H1 (cell line): Measurements from ENCODE around the gene STK32C. TPM values are rescaled to one million over a fixed set of nuclear protein-coding genes. Genes with fewer than 3 reads are reported as not detected.

Experiments used
- CTCF ChIA-PET: fragments of 300-600 bp; sonication (Branson Sonifier 250); formaldehyde crosslinking; loops from one replicate; lab custom pipeline; 2021; ENCODE audit not compliant: partially characterized antibody; lab: Charles Lee
- POLR2A ChIA-PET: fragments of 300-600 bp; sonication (Branson Sonifier 250); formaldehyde crosslinking; loops from one replicate; lab custom pipeline; 2021; ENCODE audit warnings: inconsistent platforms; ENCODE audit not compliant: partially characterized antibody; lab: Charles Lee
- DNase-seq, 2 experiments: peaks; one replicate each; pipeline versions ENCODE4 v3.0.0 to v3.0.0-alpha.2; 2010 to 2022; ENCODE audit warnings: low spot score in 2 of 2, low read depth in 1 of 2, mixed read lengths in 1 of 2
- FAIRE-seq: peaks from 2 replicates; lab custom pipeline; 2011; peaks lifted over from hg19 to GRCh38; lab: Jason Lieb, UNC
- H2AFZ ChIP-seq: 2 replicates; pipeline ENCODE4 v1.8.1; 2012; ENCODE audit warnings: low read length, inconsistent platforms
- H2AK5ac ChIP-seq: 2 replicates; pipeline ENCODE4 v1.6.1; 2013; ENCODE audit warnings: low read depth, low read length
- H2BK120ac ChIP-seq: replicated peaks from 2 replicates; pipeline ENCODE3; 2013; ENCODE audit warnings: low read depth, low read length, inconsistent platforms
- H2BK12ac ChIP-seq: 2 replicates; pipeline ENCODE4 v1.6.1; 2013; ENCODE audit warnings: low read depth, low read length
- H2BK15ac ChIP-seq: 2 replicates; pipeline ENCODE4 v1.6.1; 2013; ENCODE audit warnings: low read length
- H2BK20ac ChIP-seq: 2 replicates; pipeline ENCODE4 v1.6.1; 2013; ENCODE audit warnings: low read length
- H2BK5ac ChIP-seq: 2 replicates; pipeline ENCODE4 v1.6.1; 2013; ENCODE audit warnings: low read depth, low read length
- H3K14ac ChIP-seq: 2 replicates; pipeline ENCODE4 v1.6.1; 2013; ENCODE audit warnings: inconsistent platforms; ENCODE audit not compliant: insufficient read length
- H3K18ac ChIP-seq: 2 replicates; pipeline ENCODE4 v1.6.1; 2013; ENCODE audit warnings: low read length; ENCODE audit errors: extremely low read depth
- H3K23ac ChIP-seq: 2 replicates; pipeline ENCODE4 v1.6.1; 2013; ENCODE audit warnings: inconsistent platforms; ENCODE audit not compliant: insufficient read length
- H3K23me2 ChIP-seq: 2 replicates; pipeline ENCODE4 v1.6.1; 2013; ENCODE audit warnings: low read depth, low read length
- H3K27ac ChIP-seq: 2 replicates; pipeline ENCODE4 v1.6.1; 2011; ENCODE audit warnings: low read depth, low read length, inconsistent platforms
- H3K27me3 ChIP-seq, 4 experiments: replicated peaks in 1 of 4; 1 replicate in 1 of 4; 2 replicates in 3 of 4; pipeline versions ENCODE4 v1.6.1 to v1.8.1; 2011 to 2013; ENCODE audit warnings: low read length in 3 of 4, mild to moderate bottlenecking in 3 of 4, inconsistent platforms in 2 of 4, mixed read lengths in 2 of 4, moderate library complexity in 1 of 4; ENCODE audit not compliant: control insufficient read depth in 3 of 4, insufficient read depth in 3 of 4; ENCODE audit errors: extremely low read depth in 1 of 4
- H3K36me3 ChIP-seq, 4 experiments: 2 replicates each; pipeline versions ENCODE4 v1.6.1 to v1.8.1; 2011 to 2013; ENCODE audit warnings: mild to moderate bottlenecking in 4 of 4, low read length in 3 of 4, moderate library complexity in 2 of 4, control low read depth in 1 of 4, inconsistent platforms in 1 of 4; ENCODE audit not compliant: insufficient read depth in 4 of 4, control insufficient read depth in 2 of 4
- H3K4ac ChIP-seq: replicated peaks from 2 replicates; pipeline ENCODE3; 2013; ENCODE audit warnings: low read length, low read depth, mixed read lengths, inconsistent platforms; ENCODE audit not compliant: insufficient read length
- H3K4me1 ChIP-seq, 4 experiments: replicated peaks in 1 of 4; 1 replicate in 1 of 4; 2 replicates in 3 of 4; pipeline versions ENCODE4 v1.6.1 to v1.8.1; 2011 to 2013; ENCODE audit warnings: low read length in 3 of 4, inconsistent platforms in 2 of 4, mixed read lengths in 1 of 4; ENCODE audit not compliant: insufficient read depth in 4 of 4, control insufficient read depth in 3 of 4
- H3K4me2 ChIP-seq, 2 experiments: 2 replicates each; pipeline versions ENCODE4 v1.6.1 to v1.8.1; 2011 to 2013; ENCODE audit warnings: low read depth in 2 of 2, low read length in 2 of 2, control low read depth in 1 of 2, inconsistent platforms in 1 of 2, mild to moderate bottlenecking in 1 of 2; ENCODE audit not compliant: insufficient read depth in 1 of 2
- H3K4me3 ChIP-seq, 4 experiments: fragments of 200-600, 300-600 bp in 1 of 4; sonication (generic), shearing (Covaris generic), sonication (Bioruptor Twin) in 1 of 4; 2 replicates each; pipeline versions ENCODE4 v1.5.1 to v1.8.1; 2011 to 2016; ENCODE audit warnings: low read length in 4 of 4, low read depth in 3 of 4, control low read depth in 2 of 4, inconsistent platforms in 2 of 4, mild to moderate bottlenecking in 2 of 4, mixed read lengths in 1 of 4, moderate library complexity in 1 of 4; ENCODE audit not compliant: insufficient read depth in 2 of 4; ENCODE audit errors: extremely low read depth in 1 of 4
- H3K56ac ChIP-seq: replicated peaks from 2 replicates; pipeline ENCODE3; 2013; ENCODE audit warnings: low read depth, mild to moderate bottlenecking, mixed read lengths, low read length, inconsistent platforms; ENCODE audit not compliant: insufficient read length
- H3K79me1 ChIP-seq: 2 replicates; pipeline ENCODE4 v1.6.1; 2013; ENCODE audit warnings: low read depth, low read length, control low read depth
- H3K79me2 ChIP-seq, 2 experiments: 2 replicates each; pipeline versions ENCODE4 v1.6.1 to v1.8.1; 2012 to 2013; ENCODE audit warnings: low read length in 2 of 2, mild to moderate bottlenecking in 2 of 2, inconsistent platforms in 1 of 2; ENCODE audit not compliant: insufficient read depth in 2 of 2, control insufficient read depth in 1 of 2
- H3K9ac ChIP-seq, 4 experiments: replicated peaks in 1 of 4; 1 replicate in 1 of 4; 2 replicates in 3 of 4; pipeline versions ENCODE4 v1.6.1 to v1.8.1; 2011 to 2013; ENCODE audit warnings: low read depth in 3 of 4, low read length in 3 of 4, control low read depth in 2 of 4, mild to moderate bottlenecking in 2 of 4, moderate library complexity in 2 of 4, inconsistent platforms in 1 of 4; ENCODE audit errors: extremely low read depth in 1 of 4
- H3K9me3 ChIP-seq, 2 experiments: 2 replicates each; pipeline versions ENCODE4 v1.6.1 to v1.8.1; 2012 to 2013; ENCODE audit warnings: mild to moderate bottlenecking in 2 of 2, moderate library complexity in 2 of 2, control low read depth in 1 of 2, inconsistent platforms in 1 of 2, low read depth in 1 of 2, low read length in 1 of 2, mixed read lengths in 1 of 2; ENCODE audit not compliant: insufficient read depth in 2 of 2
- H4K20me1 ChIP-seq, 2 experiments: replicated peaks in 1 of 2; 2 replicates each; pipeline versions ENCODE3 to v1.8.1; 2011 to 2013; ENCODE audit warnings: inconsistent platforms in 2 of 2, low read length in 2 of 2, mild to moderate bottlenecking in 1 of 2; ENCODE audit not compliant: insufficient read depth in 2 of 2, control insufficient read depth in 1 of 2
- H4K5ac ChIP-seq: 2 replicates; pipeline ENCODE4 v1.6.1; 2013; ENCODE audit warnings: low read length, low read depth, mixed read lengths, inconsistent platforms; ENCODE audit not compliant: insufficient read length
- H4K8ac ChIP-seq: 2 replicates; pipeline ENCODE4 v1.8.0; 2013; ENCODE audit warnings: mild to moderate bottlenecking, moderate library complexity, low read length, inconsistent platforms; ENCODE audit not compliant: insufficient read depth; ENCODE audit errors: extremely low read depth
- H4K91ac ChIP-seq: replicated peaks from 2 replicates; pipeline ENCODE3; 2013; ENCODE audit warnings: low read length, mixed read lengths, inconsistent platforms; ENCODE audit not compliant: insufficient read length
- SIX5 ChIP-seq: IDR thresholded peaks from 2 replicates; pipeline ENCODE4 v1.6.1; 2011; ENCODE audit warnings: mild to moderate bottlenecking, low read depth, low read length
- SP1 ChIP-seq: IDR thresholded peaks from 2 replicates; pipeline ENCODE4 v1.6.1; 2011; ENCODE audit warnings: low read depth, low read length
- WGBS, 2 experiments: shearing (Covaris generic) in 1 of 2; methylation state at CpG; one replicate each; pipeline versions ENCODE4 v1.1.6 to v1.1.7; 2013 to 2015; ENCODE audit warnings: low lambda C conversion rate in 2 of 2, mixed read lengths in 2 of 2, inconsistent platforms in 1 of 2, low coverage in 1 of 2, missing lambda C conversion rate in 1 of 2; ENCODE audit not compliant: insufficient replicate concordance in 2 of 2, insufficient coverage in 1 of 2, insufficient read length in 1 of 2; ENCODE audit errors: extremely low coverage in 1 of 2, missing lambda C conversion rate in 1 of 2; 5-methylcytosine and 5-hydroxymethylcytosine counted together
- polyA plus RNA-seq, 7 experiments: library from polyadenylated mRNA; depleted of rRNA in 3 of 7; stranded (reverse) in 5 of 7; unstranded in 2 of 7; fragments of >200 nt in 5 of 7; fragments of 200-250 nt in 2 of 7; gene quantifications; 1 replicate in 5 of 7; 2 replicates in 1 of 7; 4 replicates in 1 of 7; pipeline versions ENCODE4 v1.2.1 to v1.2.3, GENCODE V29; 2011 to 2013; ENCODE audit warnings: missing spikeins in 2 of 7, mixed read lengths in 2 of 7
- total RNA-seq: library from RNA; stranded (reverse); fragmentation: NEBNext Ultra II Directional; extraction: Animal tissue kit (Norgen Biotek cat#: 25700); gene quantifications from 2 replicates; pipeline ENCODE4 v1.2.1, GENCODE V29; 2021

Gene STK32C
- total and polyA plus RNA-seq, 2 of the 8 experiments (the other 6 are each of a cell fraction or from before 2014, with no cell fraction given): 10.6 to 15.6 TPM

DNA sequence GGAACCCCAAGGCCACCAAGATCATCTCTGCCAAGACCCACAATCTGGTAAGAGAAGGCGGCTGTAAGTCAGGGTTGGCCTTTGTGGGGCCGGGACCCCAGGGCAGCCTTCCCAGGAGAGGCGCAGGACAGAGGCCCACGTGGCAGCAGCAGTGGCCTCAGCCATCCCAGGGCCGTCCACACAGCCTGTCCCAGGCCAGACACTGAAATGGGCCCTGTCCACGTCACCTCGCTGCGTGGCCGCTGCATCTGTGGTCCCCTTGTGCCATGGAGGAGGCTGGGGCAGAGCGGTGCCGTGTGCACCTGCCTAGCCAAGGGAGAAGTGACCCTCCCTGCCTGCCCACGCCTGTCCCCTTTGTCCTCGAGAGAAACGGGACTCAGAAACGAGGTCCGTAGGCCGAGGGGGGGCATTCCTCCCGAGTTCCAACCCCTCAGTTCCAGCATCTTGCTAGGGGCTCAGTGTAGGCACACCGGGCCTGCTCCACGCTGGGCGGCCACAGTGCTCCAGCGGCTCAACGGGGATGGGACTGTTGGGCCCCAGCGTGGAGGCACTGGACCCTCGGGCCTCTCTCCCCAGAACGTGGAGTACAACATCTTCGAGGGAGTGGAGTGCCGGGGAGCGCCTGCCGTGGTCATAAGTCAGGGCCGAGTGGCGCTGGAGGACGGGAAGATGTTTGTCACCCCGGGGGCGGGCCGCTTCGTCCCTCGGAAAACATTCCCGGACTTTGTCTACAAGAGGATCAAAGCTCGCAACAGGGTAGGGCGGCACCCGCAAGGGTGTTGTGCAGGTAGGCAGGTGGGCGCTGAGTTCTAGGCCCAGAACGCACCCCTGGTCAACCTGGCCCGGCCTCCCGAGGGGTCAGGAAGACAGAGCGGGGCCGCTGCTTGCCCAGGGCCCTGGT is 105.4 kb downstream of the STK32C start:
- CTCF ChIA-PET: interaction anchor here (1.1 kb wide), 1 partner anchor 442 kb away, joined by 3 read pairs; no protein-coding TSS in a partner anchor
- WGBS, 2 experiments: 92% methylated on average over 46 of the region's 48 CpGs; no CpG with 5 or more reads in 1 of the 2 experiments

More for the DNA sequence above, 105.4 kb downstream of the STK32C start:
- no peaks in the 10 kb centered on the region for H3K9me3 ChIP-seq
- H3K14ac ChIP-seq: no peak overlapping the region
- TF ChIP-seq SIX5 (no peak), SP1 (no peak)
- H2BK15ac ChIP-seq: no peak overlapping the region
- H3K9ac ChIP-seq: no peak overlapping the region
- no peak overlapping the region for H3K4me2 ChIP-seq
- no peak overlapping the region for H2BK120ac ChIP-seq
- H3K79me2 ChIP-seq: no peaks in the 10 kb centered on the region
- no peak overlapping the region for H2AFZ ChIP-seq
- H3K23ac ChIP-seq: no peak overlapping the region
- no peak overlapping the region for H3K4ac ChIP-seq
- no peak overlapping the region for H4K5ac ChIP-seq
- no peak overlapping the region for H3K56ac ChIP-seq
- H4K91ac ChIP-seq: no peak overlapping the region
- no peaks in the 10 kb centered on the region for H3K23me2 ChIP-seq
- no peaks in the 10 kb centered on the region for H3K27me3 ChIP-seq
- H4K20me1 ChIP-seq: peaks cover 0 to 6% of the 10 kb centered on the region in 2 experiments
- no peak overlapping the region for H2BK20ac ChIP-seq
- FAIRE-seq (no peak), DNase-seq (no peak)
- no peak overlapping the region for H3K4me3 ChIP-seq
- no peak overlapping the region; the same call in 1 of the 2 replicates for H4K8ac ChIP-seq
- H3K79me1 ChIP-seq: no peaks in the 10 kb centered on the region
- no peak overlapping the region for H2BK12ac ChIP-seq
- POLR2A ChIA-PET: interaction anchor here (1.3 kb wide), 1 partner anchor 15 kb away, joined by 3 read pairs; no protein-coding TSS in a partner anchor
- H2AK5ac ChIP-seq: no peak overlapping the region
- H3K4me1 ChIP-seq: no peaks in the 10 kb centered on the region
- H3K36me3 ChIP-seq: no peaks in the 10 kb centered on the region; a peak in 1 of 8 replicates
- no peak overlapping the region for H3K18ac ChIP-seq
- no peak overlapping the region for H2BK5ac ChIP-seq
- H3K27ac ChIP-seq: no peak overlapping the region
